ENCODE results near the gene LIF.
A peak's percentile ranks its signal among the peaks of the same experiment; 100 is the strongest.

The LIF gene

DNA sequence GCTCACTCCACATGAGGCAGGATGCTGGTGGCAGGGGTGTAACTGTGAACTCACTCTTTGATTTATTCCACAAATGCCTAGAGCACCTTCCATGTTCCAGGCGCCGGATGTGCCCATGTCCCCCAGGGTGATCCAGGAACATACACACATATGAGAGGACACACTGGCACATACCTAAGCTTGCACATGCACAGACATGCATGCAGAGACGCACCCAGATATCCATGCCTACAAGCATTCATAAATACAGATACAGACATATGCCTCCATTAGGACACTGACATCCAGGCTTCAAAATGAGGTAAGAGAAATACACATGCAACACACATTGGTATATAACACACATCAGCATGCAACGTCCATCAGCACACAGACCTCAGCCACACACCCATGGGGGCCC is 15.6 kb upstream of the LIF start:
- Histone ChIP-seq H3K9me3 (ENCODE audit: control extremely low read depth in 1 of 5, control insufficient read depth in 4 of 5, insufficient read depth in 2 of 5, low read depth in 1 of 5, low read length in 4 of 5) (no peaks in the 10 kb centered on the region), H3K27me3 (replicated peaks in 2 of 5; ENCODE audit: control insufficient read depth in 4 of 5, insufficient read depth in 5 of 5, low read length in 4 of 5) (no peaks in the 10 kb centered on the region), H3K4me1 (ENCODE audit: control extremely low read depth in 1 of 4, control insufficient read depth in 4 of 4, insufficient read depth in 4 of 4, low read length in 3 of 4) (peaks cover 6 to 91% (median 68%) of the 10 kb centered on the region in 4 experiments), H3K36me3 (ENCODE audit: control insufficient read depth in 4 of 4, insufficient read depth in 4 of 4, low read length in 3 of 4) (peaks cover 0 to 28% (median 3%) of the 10 kb centered on the region in 4 experiments), H3K27ac (ENCODE audit: insufficient read depth in 1 of 2, low read depth in 1 of 2, low read length in 2 of 2, poor library complexity in 1 of 2, severe bottlenecking in 2 of 2) (no peak overlapping the region), H3K4me3 (ENCODE audit: control insufficient read depth in 1 of 7, extremely low read depth in 1 of 7, insufficient read depth in 4 of 7, low read depth in 2 of 7, low read length in 6 of 7) (peak overlapping the region in 1 of 7 experiments; percentile 30)
- CTCF ChIA-PET, result interaction anchor here (1.4 kb wide), 1 partner anchor 124 kb away, joined by 4 read pairs; no protein-coding TSS in a partner anchor
- DNase-seq, result no peak
- WGBS (ENCODE audit: insufficient coverage), result 89% methylated on average over 4 of the region's 4 CpGs
- POLR2A ChIA-PET, result no interaction called here

DNA sequence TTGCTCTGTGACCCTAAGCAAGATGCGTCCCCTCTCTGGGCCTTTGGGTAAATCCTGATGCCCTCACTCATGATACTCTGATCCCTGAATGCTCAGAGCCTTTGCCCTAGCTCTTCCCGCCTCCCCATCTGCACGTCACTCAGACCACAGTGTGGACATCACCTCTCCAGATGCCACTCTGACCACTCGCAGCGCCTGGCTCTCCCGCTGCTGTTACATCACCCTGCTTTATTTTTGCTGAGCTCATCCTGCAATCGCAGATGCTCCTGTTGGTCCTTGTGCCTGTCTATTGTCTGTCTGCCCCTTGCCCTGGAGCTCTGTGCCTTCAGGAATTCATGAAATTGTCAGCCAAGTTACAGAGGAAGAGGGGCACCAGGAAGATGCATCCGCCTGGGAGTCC is 14.6 kb upstream of the LIF start:
- Histone ChIP-seq H3K36me3 (ENCODE audit: control insufficient read depth in 4 of 4, insufficient read depth in 4 of 4, low read length in 3 of 4) (peaks cover 0 to 28% (median 3%) of the 10 kb centered on the region in 4 experiments), H3K4me1 (ENCODE audit: control extremely low read depth in 1 of 4, control insufficient read depth in 4 of 4, insufficient read depth in 4 of 4, low read length in 3 of 4) (peaks cover 6 to 87% (median 61%) of the 10 kb centered on the region in 4 experiments), H3K27me3 (replicated peaks in 2 of 5; ENCODE audit: control insufficient read depth in 4 of 5, insufficient read depth in 5 of 5, low read length in 4 of 5) (no peaks in the 10 kb centered on the region), H3K27ac (ENCODE audit: insufficient read depth in 1 of 2, low read depth in 1 of 2, low read length in 2 of 2, poor library complexity in 1 of 2, severe bottlenecking in 2 of 2) (no peak overlapping the region), H3K9me3 (ENCODE audit: control extremely low read depth in 1 of 5, control insufficient read depth in 4 of 5, insufficient read depth in 2 of 5, low read depth in 1 of 5, low read length in 4 of 5) (no peaks in the 10 kb centered on the region), H3K4me3 (ENCODE audit: control insufficient read depth in 1 of 7, extremely low read depth in 1 of 7, insufficient read depth in 4 of 7, low read depth in 2 of 7, low read length in 6 of 7) (no peak overlapping the region)
- 93% methylated on average over 8 of the region's 8 CpGs for WGBS (ENCODE audit: insufficient coverage)
- CTCF ChIA-PET, result interaction anchor here (0.7 to 1.7 kb wide), 6 partner anchors 9 to 149 kb away, joined by 3 to 5 read pairs (median 4); no protein-coding TSS in a partner anchor
- DNase-seq, result no peak
- POLR2A ChIA-PET, result no interaction called here

DNA sequence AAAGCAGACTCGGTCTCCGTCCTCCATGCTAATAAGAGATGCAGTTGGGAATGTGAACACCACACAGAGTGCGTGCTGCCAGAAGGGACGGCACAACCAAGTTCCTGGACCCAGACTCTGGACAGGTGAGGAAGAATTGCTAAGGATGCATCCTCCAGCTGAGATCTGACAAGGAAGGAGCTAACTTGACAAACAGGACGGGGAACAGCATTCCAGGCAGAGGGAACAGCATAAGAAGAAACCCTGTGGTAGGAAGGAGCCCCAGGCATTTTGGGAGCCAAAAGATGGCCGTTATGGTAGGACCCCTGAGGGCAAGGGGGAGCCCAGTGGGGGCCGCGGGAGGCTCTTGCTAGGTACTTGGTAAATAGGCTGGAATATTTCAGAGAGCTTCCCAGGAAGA is 14.1 kb upstream of the LIF start:
- Histone ChIP-seq H3K27ac (ENCODE audit: insufficient read depth in 1 of 2, low read depth in 1 of 2, low read length in 2 of 2, poor library complexity in 1 of 2, severe bottlenecking in 2 of 2) (no peak overlapping the region), H3K4me3 (ENCODE audit: control insufficient read depth in 1 of 7, extremely low read depth in 1 of 7, insufficient read depth in 4 of 7, low read depth in 2 of 7, low read length in 6 of 7) (no peak overlapping the region), H3K4me1 (ENCODE audit: control extremely low read depth in 1 of 4, control insufficient read depth in 4 of 4, insufficient read depth in 4 of 4, low read length in 3 of 4) (peaks cover 6 to 86% (median 59%) of the 10 kb centered on the region in 4 experiments), H3K27me3 (replicated peaks in 2 of 5; ENCODE audit: control insufficient read depth in 4 of 5, insufficient read depth in 5 of 5, low read length in 4 of 5) (no peaks in the 10 kb centered on the region), H3K36me3 (ENCODE audit: control insufficient read depth in 4 of 4, insufficient read depth in 4 of 4, low read length in 3 of 4) (peaks cover 0 to 28% (median 3%) of the 10 kb centered on the region in 4 experiments), H3K9me3 (ENCODE audit: control extremely low read depth in 1 of 5, control insufficient read depth in 4 of 5, insufficient read depth in 2 of 5, low read depth in 1 of 5, low read length in 4 of 5) (no peaks in the 10 kb centered on the region)
- whole genome bisulfite sequencing (ENCODE audit: insufficient coverage), result 100% methylated on average over 6 of the region's 8 CpGs
- CTCF ChIA-PET, result interaction anchor here (0.7 to 1.7 kb wide), 7 partner anchors 10 to 148 kb away, joined by 3 to 5 read pairs (median 3); no protein-coding TSS in a partner anchor
- POLR2A ChIA-PET, result no interaction called here
- DNase-seq, result no peak

DNA sequence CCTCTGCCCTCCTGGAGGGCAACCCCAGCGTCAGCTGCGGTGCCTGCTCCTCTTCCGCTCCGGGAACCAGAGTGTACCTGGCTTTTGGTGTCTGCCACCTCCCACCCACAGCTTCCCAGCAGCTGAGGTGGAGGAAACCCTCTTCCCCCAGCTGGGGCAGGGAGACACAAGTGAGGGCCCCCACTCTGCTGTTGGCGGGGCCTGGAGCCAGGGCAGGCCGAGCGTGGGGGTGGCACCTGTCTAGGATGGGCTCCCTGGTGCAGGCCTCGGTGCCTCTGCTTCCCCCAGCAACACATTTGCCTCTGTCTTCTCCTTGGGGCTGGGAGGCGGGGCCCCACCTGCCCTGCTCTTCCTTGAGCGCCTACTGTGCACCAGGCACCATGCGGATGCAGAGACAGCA is 13.7 kb upstream of the LIF start:
- DNase-seq, result no peak
- CTCF ChIA-PET, result interaction anchor here (1.0 to 1.7 kb wide), 5 partner anchors 14 to 148 kb away, joined by 3 to 4 read pairs (median 3); no protein-coding TSS in a partner anchor
- POLR2A ChIA-PET, result no interaction called here
- no peak overlapping the region for H3K27ac ChIP-seq (ENCODE audit: insufficient read depth in 1 of 2, low read depth in 1 of 2, low read length in 2 of 2, poor library complexity in 1 of 2, severe bottlenecking in 2 of 2)
- H3K9me3 ChIP-seq (ENCODE audit: control extremely low read depth in 1 of 5, control insufficient read depth in 4 of 5, insufficient read depth in 2 of 5, low read depth in 1 of 5, low read length in 4 of 5), result no peaks in the 10 kb centered on the region
- 90% methylated on average over 8 of the region's 11 CpGs for WGBS (ENCODE audit: insufficient coverage)
- H3K27me3 ChIP-seq (replicated peaks in 2 of 5; ENCODE audit: control insufficient read depth in 4 of 5, insufficient read depth in 5 of 5, low read length in 4 of 5), result no peaks in the 10 kb centered on the region
- H3K36me3 ChIP-seq (ENCODE audit: control insufficient read depth in 4 of 4, insufficient read depth in 4 of 4, low read length in 3 of 4), result peaks cover 0 to 28% (median 3%) of the 10 kb centered on the region in 4 experiments
- peaks cover 4 to 82% (median 56%) of the 10 kb centered on the region in 4 experiments for H3K4me1 ChIP-seq (ENCODE audit: control extremely low read depth in 1 of 4, control insufficient read depth in 4 of 4, insufficient read depth in 4 of 4, low read length in 3 of 4)
- H3K4me3 ChIP-seq (ENCODE audit: control insufficient read depth in 1 of 7, extremely low read depth in 1 of 7, insufficient read depth in 4 of 7, low read depth in 2 of 7, low read length in 6 of 7), result no peak overlapping the region

DNA sequence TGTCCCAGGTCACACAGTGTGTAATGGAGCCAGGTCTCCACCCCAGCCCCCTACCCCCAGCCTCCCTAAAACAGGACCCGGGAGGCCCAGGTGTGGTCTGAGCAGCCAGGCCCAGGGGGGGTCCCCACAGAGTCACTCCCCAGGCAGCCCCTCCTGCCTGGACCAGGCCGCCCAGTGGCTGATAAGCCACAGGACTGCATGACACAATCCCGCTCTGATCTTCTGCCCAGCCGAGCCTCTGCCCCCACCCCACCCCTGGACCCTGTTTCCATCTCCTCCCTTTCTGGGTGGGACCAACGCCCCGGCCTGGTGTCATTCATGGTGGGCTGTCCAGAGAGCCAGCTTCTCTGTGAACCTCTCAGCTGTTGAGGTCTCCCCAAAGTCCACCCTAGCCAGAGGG is 7.8 kb upstream of the LIF start:
- H3K4me1 ChIP-seq (ENCODE audit: control extremely low read depth in 1 of 4, control insufficient read depth in 4 of 4, insufficient read depth in 4 of 4, low read length in 3 of 4), result peaks cover 0 to 57% (median 32%) of the 10 kb centered on the region in 4 experiments
- H3K27me3 ChIP-seq (replicated peaks in 2 of 5; ENCODE audit: control insufficient read depth in 4 of 5, insufficient read depth in 5 of 5, low read length in 4 of 5), result no peaks in the 10 kb centered on the region
- H3K36me3 ChIP-seq (ENCODE audit: control insufficient read depth in 4 of 4, insufficient read depth in 4 of 4, low read length in 3 of 4), result no peaks in the 10 kb centered on the region
- ChIA-PET CTCF (interaction anchor here (0.7 to 2.4 kb wide), 6 partner anchors 27 to 168 kb away, joined by 3 to 8 read pairs (median 3); no protein-coding TSS in a partner anchor), POLR2A (interaction anchor here (0.6 kb wide), 1 partner anchor 153 kb away, joined by 6 read pairs; no protein-coding TSS in a partner anchor)
- no peak for DNase-seq
- 88% methylated on average over 5 of the region's 6 CpGs for WGBS (ENCODE audit: insufficient coverage)
- no peak overlapping the region for H3K4me3 ChIP-seq (ENCODE audit: control insufficient read depth in 1 of 7, extremely low read depth in 1 of 7, insufficient read depth in 4 of 7, low read depth in 2 of 7, low read length in 6 of 7)
- no peaks in the 10 kb centered on the region for H3K9me3 ChIP-seq (ENCODE audit: control extremely low read depth in 1 of 5, control insufficient read depth in 4 of 5, insufficient read depth in 2 of 5, low read depth in 1 of 5, low read length in 4 of 5)
- H3K27ac ChIP-seq (ENCODE audit: insufficient read depth in 1 of 2, low read depth in 1 of 2, low read length in 2 of 2, poor library complexity in 1 of 2, severe bottlenecking in 2 of 2), result no peak overlapping the region

DNA sequence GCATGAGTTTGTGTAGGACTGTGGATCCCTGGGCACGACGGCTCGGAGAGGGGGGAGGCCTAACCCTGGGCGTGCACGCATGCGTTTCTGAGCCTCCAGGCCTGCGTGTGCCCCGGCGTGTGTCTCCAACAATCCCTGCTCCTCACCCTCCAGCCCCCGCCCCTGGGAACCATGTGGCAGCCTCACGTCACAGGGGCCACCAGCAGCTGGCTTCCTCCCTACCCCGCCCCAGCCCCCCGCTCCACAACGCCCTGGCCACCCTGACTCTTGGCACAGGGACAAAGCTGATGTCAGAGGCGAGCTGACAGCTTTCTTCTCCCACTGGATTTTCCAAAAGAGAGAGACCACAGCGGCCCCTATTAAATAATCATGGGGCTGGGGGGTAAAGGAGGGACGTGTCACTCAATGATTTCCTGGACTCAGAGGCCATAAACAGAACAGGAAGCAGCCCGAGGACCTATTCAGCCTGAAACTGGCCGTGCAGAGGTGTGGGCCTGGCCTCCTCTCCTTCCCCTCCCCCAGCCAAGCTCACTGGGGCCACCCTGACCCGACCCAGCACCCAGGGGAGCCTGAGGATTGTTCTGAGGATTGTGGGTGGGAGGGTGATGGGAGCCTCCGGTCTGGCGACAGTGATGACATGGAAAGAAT is 6.8 kb upstream of the LIF start:
- 51% methylated on average over 16 of the region's 22 CpGs for WGBS (ENCODE audit: insufficient coverage)
- Histone ChIP-seq H3K27me3 (replicated peaks in 2 of 5; ENCODE audit: control insufficient read depth in 4 of 5, insufficient read depth in 5 of 5, low read length in 4 of 5) (peaks cover 0 to 3% (median 0%) of the 10 kb centered on the region in 5 experiments), H3K9me3 (ENCODE audit: control extremely low read depth in 1 of 5, control insufficient read depth in 4 of 5, insufficient read depth in 2 of 5, low read depth in 1 of 5, low read length in 4 of 5) (no peaks in the 10 kb centered on the region), H3K27ac (ENCODE audit: insufficient read depth in 1 of 2, low read depth in 1 of 2, low read length in 2 of 2, poor library complexity in 1 of 2, severe bottlenecking in 2 of 2) (no peak overlapping the region), H3K4me3 (ENCODE audit: control insufficient read depth in 1 of 7, extremely low read depth in 1 of 7, insufficient read depth in 4 of 7, low read depth in 2 of 7, low read length in 6 of 7) (peak overlapping the region in 1 of 7 experiments; percentile 4), H3K36me3 (ENCODE audit: control insufficient read depth in 4 of 4, insufficient read depth in 4 of 4, low read length in 3 of 4) (no peaks in the 10 kb centered on the region), H3K4me1 (ENCODE audit: control extremely low read depth in 1 of 4, control insufficient read depth in 4 of 4, insufficient read depth in 4 of 4, low read length in 3 of 4) (peaks cover under 1 to 58% (median 33%) of the 10 kb centered on the region in 4 experiments)
- POLR2A ChIA-PET, result no interaction called here
- DNase-seq, result peak in 2 of 3 donors; percentile 61 to 70
- CTCF ChIA-PET, result interaction anchor here (0.6 to 1.2 kb wide), 4 partner anchors 11 to 617 kb away, joined by 3 read pairs; partner anchors contain the start of gene RNF215
